Measurements from ENCODE around the gene CRMP1. TPM values are rescaled to one million over a fixed set of nuclear protein-coding genes. Genes with fewer than 3 reads are reported as not detected.
"Not testable (repeated sequence)": the region's sequence is repeated elsewhere in the genome, so short reads cannot be mapped to it uniquely, and the experiment has no call there.

CRMP1 gene
- total RNA-seq, 1 donor from 2014 or later, result 1.2 TPM

DNA sequence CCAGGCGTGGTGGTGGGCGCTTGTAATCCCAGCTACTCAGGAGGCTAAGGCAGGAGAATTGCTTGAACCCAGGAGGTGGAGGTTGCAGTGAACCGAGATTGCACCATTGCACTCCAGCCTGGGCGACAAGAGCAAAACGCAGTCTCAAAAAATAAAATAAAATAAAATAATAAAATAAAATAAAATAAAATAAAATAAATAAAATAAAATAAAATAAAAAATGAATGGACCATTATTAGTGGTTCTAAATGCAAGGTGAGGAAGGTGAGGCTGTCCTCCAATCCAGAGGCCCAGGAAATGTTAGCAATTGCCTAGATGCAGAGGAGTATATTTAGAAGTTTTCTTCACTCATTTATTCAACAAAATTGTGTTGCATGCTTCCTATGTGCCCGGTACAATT, 55.4 kb downstream of the CRMP1 start:
- intact Hi-C loops (cut with DNase I); ATAC-seq (ENCODE audit: poor library complexity); DNase-seq: not testable (repeated sequence)

DNA sequence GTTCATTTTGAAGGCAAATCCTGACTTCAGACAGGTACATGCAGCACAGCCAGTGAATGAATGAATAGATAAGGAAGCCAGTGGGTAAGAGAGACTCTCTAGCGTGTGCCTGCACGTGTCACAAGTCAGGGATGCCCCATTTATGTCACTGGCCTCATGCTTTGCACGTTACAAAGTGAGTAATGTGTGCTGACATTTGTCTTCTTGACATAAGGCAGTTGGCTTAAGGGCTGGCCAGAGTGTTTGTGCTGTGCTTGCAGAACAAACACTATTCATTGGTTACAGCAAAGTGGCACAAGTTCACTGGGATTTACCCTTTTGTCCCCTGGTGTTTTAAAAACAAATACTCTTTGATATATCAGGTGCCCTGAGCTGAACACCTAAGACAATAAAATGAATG, 55.9 kb downstream of the CRMP1 start:
- intact Hi-C loops (cut with DNase I), result no loop called here
- DNase-seq (no peak), ATAC-seq (ENCODE audit: poor library complexity) (no peak)

DNA sequence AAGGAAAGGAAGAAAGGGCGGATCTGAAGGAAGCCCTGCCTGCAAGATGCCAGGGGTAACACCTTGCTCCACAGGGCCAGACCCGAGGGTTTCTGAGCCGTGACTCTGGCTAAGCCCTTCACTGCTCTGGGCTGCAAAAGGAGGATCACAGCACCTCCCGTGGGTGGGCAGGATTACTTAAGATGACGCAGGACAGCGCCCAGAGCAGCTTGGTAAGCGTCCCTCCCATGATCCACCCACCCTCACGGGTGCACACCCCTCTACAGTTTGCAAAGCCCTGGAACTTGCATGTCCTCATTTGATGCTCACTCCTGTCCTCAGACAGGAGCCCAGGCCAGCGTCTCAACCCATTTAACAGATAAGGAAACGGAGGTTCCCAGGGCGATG, 64.9 kb downstream of the CRMP1 start:
- intact Hi-C loops (cut with DNase I), result no loop called here
- peak; percentile 21 for ATAC-seq (ENCODE audit: poor library complexity)
- no peak for DNase-seq

DNA sequence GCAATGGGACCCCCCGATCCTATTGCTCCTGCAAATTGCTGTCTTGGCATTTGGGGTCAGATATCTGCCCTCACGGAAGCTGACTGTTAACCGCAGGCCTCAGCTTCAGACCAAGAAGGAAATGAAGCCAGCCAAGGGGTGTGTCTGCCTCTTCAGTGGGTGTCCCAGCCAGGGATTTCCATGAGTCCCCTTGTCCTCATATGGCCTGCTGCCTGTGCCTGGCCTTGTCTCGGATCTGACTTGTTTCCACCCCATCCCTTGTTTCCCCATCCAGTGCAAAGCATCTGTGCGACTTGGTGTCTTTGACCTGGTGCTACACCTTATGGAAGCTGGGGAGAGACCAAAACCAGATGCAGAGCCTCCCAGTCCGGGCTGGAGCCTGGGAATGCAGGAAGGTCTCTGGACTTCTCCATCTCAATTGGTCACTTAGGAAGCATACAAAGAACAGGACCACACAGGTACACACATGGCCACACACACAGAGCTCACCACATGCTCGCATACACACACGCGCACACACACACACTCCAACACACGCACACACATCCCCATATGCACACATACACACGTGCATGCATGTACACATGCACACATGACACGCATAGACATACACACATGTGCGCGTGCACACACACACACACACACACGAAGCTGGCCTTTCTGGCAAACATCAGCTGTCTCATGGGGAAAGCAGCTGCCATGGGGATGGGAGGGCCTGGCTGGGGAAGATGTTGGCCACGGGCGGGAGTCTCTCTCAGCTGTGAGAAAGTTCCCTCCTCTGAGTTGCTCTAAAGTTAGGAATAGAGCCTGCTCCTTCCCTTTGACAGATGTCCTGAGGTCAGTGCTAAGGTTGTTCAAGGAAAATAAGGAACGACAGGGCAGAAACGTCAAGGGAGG, 65.5 kb downstream of the CRMP1 start:
- peak; percentile 54 for DNase-seq
- ATAC-seq (ENCODE audit: poor library complexity), result peak; percentile 55
- intact Hi-C loops (cut with DNase I), result no loop called here

DNA sequence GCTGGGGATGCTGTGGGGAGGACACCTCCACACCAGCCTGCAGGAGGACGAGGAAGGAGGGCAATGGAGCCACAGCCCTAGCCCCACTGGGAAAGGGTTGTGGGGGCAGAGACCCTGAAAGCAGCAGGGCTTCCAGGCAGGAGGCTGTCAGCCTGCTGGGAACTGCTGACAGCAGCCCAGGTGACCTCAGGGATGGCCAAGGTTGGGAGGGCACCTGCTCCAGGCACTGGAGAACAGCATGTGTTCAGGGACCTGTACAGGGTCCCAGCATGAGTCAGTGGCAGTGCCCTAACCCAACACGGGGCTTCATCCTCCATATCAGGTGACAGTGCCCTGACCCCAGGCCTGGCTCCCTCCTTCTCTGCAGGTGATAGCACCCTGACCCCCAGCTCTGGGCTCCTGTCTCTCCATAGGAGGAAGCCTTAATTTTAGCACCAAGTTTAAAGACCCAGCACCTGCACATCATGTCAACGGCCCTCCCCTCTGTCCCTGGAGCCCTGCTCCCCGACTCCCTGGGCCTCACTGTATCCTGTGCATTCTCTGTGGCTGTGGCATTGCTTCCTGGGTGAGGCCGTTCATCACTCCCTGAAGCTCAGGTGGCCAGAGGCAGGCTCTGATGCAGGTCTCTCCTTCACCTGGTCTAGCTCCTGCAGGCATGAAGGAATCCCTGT, 66.3 kb downstream of the CRMP1 start:
- no peak for DNase-seq
- intact Hi-C loops (cut with DNase I), result no loop called here
- no peak for ATAC-seq (ENCODE audit: poor library complexity)

DNA sequence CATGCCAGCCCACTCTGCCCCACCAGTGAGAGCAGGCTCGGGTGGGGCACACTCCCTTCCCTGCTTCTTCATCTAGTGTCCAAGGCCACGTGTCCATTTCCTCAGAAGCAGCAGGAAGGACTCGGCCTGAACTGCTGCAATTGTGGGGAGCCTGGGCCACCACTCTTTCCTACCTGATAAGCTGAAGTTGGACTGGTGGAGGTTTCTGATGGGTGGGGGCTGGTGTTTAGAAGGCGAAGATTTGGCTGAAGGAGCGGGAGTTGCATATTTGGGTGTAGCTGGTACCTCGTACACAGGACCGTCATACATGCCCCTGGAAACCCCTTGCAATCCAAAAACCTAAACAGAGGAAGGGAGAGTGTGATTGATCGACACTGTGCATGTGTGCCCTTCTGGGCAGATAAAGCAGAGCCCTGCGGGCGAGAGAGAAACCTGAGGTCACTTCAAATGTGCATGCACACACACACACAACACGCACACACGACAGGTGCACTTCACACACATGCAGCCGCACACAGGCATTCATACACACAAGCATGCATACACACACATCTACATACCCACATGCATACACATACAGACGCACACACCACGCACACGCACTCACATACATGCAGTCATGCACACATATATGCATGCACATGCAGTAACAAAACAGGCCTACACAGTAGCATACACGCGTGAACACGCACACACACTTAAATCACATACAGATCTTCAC, 67.4 kb downstream of the CRMP1 start:
- no peak for DNase-seq
- intact Hi-C loops (cut with DNase I), result no loop called here
- ATAC-seq (ENCODE audit: poor library complexity), result no peak

DNA sequence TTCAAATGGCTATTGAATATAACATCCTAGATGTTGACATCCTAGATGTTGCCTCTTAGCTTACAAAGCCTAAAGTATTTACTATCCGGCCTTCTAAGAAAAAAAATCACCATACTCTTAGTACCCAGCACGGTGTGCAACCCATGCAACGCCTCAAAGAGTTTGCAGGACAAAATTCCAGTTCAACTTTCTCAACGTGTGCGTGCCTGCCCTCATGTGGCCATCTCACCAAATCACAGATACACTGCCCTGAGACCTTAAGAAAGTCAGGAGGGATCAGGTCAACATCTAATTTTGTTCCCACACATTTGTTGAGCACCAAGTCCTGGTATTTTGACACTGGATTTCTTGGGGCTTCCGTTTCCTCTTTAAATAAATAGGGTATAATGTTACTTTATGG, 68.3 kb downstream of the CRMP1 start:
- no peak for ATAC-seq (ENCODE audit: poor library complexity)
- intact Hi-C loops (cut with DNase I), result no loop called here
- no peak for DNase-seq

DNA sequence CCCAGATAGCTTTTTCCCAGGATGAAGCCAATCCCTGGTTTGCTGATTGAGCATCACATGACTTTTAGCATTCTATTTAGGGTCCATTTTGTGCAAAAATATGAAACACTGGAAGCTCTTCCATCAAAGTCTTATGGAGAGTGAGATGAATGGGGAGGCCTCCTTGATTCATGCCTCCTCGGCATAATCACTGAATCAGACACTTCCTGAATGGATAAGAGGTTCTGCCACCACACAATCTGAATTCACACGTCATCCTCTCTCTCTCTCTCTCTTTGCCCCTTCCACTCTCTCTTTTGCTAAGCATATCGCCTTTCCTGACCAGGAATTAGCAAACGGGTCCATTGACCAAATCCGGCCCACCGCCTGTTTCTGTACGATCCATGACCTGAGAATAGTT, 68.7 kb downstream of the CRMP1 start:
- DNase-seq (no peak), ATAC-seq (ENCODE audit: poor library complexity) (no peak)
- intact Hi-C loops (cut with DNase I), result no loop called here

DNA sequence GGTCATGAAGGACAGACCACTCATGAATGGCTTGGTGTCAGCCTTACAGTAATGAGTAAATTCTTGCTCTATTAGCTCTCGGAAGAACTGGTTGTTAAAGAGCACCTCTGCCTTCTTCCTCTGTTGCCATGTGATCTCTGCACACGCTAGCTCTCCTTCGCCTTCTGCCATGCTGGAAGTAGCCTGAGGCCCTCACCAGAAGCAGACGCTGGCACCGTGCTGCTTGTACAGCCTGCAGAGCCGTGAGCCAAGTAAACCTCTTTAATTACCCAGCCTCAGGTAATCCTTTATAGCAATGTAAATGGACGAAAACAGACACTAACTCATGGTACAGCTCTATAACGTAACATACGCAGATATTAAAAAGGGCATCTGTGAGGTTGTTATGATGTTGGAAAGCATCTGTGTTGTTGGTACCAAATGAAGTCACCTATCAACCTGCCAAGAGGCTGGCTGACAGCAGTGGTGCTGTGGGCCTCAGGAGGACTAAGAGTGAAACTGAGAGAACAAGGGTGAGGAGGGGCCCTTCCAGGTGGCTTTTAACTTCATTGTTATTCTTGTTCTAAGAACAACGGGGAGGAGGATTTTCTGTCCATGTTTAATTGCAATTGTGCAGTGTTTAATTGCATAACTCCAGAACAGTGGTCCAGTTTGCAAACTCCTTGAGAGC, 69.2 kb downstream of the CRMP1 start:
- DNase-seq (no peak), ATAC-seq (ENCODE audit: poor library complexity) (no peak)
- intact Hi-C loops (cut with DNase I), result no loop called here

DNA sequence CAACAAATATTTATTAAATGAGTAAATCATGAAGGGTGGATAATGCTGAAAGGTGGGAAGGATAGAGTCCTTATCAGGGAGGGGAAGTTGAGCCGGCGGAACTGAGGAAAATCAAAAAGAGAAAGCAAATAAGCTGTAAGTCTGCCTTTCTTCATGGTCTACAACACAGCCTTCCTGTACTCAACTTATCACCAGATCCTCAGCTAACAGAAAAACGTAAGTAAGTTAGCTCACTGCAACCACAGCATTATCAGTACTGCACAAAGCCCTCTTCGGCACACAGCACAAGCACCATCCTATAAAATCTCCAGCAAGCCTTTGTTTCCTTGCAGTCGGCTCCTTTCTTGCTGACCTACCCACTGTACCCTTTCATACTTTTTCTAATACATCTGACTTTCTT, 70.3 kb downstream of the CRMP1 start:
- intact Hi-C loops (cut with DNase I), result no loop called here
- DNase-seq (no peak), ATAC-seq (ENCODE audit: poor library complexity) (no peak)

DNA sequence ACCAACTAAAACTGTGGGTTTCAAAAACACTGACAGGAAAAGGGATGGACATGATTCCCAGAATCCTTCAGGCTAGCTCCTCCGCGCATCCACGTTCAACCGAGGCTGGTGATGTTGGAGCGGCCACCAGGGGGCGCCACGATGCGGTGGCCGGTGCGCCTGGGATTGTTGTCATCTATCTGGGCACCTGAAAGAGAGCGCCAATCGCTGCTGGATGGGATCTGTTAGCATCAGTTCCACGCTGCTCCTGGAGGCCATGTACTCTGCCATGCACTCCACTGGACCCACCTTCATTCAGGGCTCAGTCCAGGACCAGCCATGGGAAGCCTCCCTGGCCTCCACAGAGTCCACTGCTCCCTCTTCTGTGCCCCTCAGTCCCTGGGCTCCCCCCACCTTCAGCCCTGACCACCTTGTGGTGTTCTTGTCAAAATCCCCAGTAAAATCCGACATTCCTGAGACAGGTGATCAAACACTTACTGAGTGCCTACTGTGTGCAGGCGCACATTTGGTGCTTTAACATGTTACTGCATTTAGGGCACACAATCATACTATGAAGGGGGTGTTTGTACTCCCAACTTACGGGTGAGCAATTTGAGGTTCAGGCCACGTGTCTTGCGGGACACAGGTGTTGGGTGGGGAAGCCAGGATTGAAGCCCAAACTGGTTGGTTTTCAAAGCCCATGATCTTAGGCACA, 71.1 kb downstream of the CRMP1 start:
- DNase-seq, result no peak
- no peak for ATAC-seq (ENCODE audit: poor library complexity)
- intact Hi-C loops (cut with DNase I), result no loop called here

DNA sequence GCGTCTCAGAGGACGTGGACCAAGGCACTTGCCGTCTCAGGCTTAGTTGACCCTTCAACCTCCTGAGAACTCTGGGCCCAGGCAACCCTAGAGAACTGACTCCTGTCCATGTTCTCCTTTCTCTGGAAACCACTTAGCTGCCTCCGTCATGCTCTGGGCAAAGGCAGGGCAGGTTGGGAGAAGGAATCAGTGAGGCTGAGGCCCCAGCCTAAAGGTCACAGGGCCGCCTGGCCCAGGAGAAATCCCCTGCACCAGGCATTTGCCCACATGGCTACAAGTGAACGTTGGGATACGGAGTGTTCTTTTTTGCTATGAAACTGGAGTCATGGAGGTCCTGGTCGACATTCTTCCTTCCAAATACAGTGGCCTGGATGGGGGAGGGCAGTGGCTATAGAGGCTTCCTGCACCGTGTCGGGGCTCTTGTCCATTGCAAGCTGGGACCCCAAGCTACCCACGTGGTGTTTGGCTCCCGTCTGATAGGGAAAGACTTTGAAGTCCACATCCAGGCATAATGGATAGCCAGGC, 76.0 kb downstream of the CRMP1 start:
- no peak for ATAC-seq (ENCODE audit: poor library complexity)
- no peak for DNase-seq
- intact Hi-C loops (cut with DNase I), result loop anchor here (10.0 kb wide), 1 partner anchor 762 kb away; the partner anchor contains the start of gene STK32B

DNA sequence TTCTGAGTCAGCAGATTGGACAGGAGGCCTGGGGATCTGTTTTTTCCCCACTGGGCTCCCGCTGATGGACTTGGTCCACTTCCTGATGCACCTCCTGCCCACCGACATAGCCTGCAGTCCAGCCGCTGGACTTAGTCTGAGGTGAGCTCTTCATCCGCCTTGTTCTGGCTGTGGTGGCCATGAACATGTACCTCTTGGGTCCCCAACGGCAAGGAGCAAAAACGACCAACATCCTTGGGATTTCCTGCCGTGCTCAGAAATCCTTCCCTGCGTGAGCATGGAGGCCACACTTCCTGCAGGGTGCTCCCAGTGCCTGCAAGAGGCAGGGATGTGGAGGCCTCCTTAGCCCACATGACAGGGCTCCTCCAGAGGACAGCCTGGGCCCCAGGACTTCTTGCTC, 76.8 kb downstream of the CRMP1 start:
- DNase-seq, result no peak
- no peak for ATAC-seq (ENCODE audit: poor library complexity)
- intact Hi-C loops (cut with DNase I), result loop anchor here (10.0 kb wide), 1 partner anchor 761 kb away; the partner anchor contains the start of gene STK32B

DNA sequence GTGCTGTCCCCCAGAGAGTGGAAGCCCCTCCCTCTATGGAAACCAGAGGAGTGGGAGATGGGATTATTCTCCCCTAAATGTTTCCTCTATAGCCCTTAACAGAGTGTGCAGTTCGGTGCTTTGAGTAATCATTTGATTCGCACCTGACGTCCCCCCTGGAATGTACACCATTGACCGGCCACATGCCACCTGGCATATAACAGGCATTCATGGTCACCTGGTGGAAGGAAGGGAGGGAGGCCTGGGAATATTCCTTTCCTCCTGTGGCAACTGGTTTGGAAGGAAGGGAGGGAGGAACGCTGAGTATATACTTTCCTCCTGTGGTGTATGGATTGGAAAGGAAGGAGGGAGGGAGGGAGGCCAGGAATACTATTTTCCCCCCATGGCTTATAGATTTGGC, 77.2 kb downstream of the CRMP1 start:
- intact Hi-C loops (cut with DNase I), result loop anchor here (10.0 kb wide), 1 partner anchor 761 kb away; the partner anchor contains the start of gene STK32B
- ATAC-seq (ENCODE audit: poor library complexity) (no peak), DNase-seq (no peak)

DNA sequence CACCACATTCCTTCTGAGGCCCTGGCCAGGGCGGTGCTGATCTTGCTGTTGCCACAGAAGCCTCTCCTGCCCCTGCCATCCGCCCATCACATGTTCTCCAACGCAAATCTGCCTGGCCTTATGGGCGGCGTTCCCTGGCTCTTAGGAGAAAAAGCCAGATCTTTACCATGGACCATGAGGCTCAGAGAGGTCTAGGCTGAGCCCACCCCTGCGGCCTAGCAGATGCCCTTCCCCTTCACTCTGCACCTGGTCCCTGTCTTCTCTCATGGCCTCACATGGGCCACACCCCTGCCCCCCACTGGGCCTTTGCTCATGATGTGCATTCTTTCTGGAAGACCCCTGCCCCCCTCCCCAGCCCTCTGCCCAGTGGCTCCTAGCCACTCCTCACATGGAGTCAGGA, 78.5 kb downstream of the CRMP1 start:
- intact Hi-C loops (cut with DNase I), result loop anchor here (10.0 kb wide), 1 partner anchor 760 kb away; the partner anchor contains the start of gene STK32B
- ATAC-seq (ENCODE audit: poor library complexity), result no peak
- no peak for DNase-seq

DNA sequence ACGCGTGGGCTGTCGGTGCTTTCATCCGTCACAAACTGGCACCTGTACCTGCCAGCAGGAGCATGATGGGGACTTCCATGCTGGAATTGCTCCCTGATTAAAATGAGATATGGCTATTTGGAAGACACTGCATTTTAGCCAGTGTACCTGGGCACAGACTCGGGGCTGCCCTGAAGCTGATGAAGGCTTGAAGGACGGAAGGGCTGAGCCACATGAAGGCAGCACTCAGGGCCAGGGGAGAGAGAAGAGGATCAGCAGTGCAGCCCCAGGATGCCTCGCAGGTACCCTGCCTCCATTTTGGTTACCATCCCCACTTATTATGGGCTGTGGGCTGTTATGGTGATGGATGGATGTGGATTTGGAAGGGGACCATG, 79.0 kb downstream of the CRMP1 start:
- ATAC-seq (ENCODE audit: poor library complexity), result no peak
- no peak for DNase-seq
- intact Hi-C loops (cut with DNase I), result loop anchor here (10.0 kb wide), 1 partner anchor 759 kb away; the partner anchor contains the start of gene STK32B

DNA sequence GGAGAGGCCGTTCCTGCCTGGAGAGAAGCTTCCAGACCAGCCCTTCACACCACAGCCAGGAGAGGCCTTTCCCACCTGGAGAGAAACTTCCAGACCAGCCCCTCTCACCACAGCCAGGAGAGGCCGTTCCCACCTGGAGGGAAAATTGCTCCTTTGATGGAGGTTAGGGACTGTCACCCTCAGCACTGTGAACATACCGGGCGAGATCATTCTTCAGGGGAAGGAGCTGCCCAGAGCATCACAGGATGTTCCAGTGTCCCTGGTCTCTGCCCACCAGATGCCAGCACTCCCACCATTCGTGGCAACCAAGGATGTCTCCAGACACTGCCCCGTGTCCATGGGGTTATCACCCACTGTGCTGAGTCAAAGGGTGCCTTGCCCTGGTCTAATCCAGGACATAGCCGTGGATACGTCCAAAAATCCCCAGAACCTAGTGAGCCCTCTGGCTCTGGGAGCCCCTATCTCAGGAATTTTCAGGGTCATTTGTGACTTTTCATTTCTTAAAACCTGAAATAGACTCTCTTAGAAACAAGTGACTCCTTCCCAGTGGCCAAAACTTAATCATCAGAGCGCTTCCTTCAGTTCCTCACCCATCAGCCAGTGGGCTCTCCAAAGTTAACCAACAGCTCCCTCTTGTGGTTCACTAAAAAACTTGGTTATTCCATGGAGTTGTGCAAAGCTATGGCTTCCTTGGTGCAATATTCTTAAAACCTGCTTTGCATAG, 80.2 kb downstream of the CRMP1 start:
- ATAC-seq (ENCODE audit: poor library complexity), result peak; percentile 74
- no peak for DNase-seq
- intact Hi-C loops (cut with DNase I), result loop anchor here (10.0 kb wide), 1 partner anchor 758 kb away; the partner anchor contains the start of gene STK32B
